ENCODE data around the gene CPA3. TPM values are rescaled to one million over a fixed set of nuclear protein-coding genes. Genes with fewer than 3 reads are reported as not detected.

The CPA3 gene
- total RNA-seq, 4 donors from 2014 or later, result 5.6 to 28.8 (median 12.7) TPM

DNA sequence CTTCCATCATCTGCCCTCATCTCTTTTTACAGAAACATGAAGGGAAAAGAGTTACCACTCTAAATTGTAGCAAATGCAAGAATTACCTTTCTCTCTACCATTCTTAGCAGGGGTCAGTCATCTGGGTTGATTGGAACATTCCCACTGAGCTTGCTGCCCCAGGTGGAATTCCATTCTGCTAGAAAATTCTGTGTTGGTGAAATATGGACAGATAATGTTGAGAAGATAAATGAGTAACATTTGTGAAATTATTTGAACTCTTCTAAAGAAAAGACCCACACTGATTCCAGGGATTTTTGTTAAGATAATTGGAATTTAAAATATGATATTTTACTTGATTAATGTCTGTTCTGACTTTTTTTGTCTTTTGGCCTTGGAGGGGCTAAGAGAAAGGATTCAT lies 11.0 kb upstream of the CPA3 start:
- ATAC-seq, result no peak
- Histone ChIP-seq H3K27ac (no peak overlapping the region), H3K4me3 (no peak overlapping the region), H3K9me3 (no peaks in the 10 kb centered on the region), H3K27me3 (no peaks in the 10 kb centered on the region), H3K36me3 (no peaks in the 10 kb centered on the region), H3K4me1 (no peaks in the 10 kb centered on the region)
- TF ChIP-seq EP300 (IDR thresholded peaks at IDR 0.05), result no peak
- TF ChIP-seq, protein P1, sequence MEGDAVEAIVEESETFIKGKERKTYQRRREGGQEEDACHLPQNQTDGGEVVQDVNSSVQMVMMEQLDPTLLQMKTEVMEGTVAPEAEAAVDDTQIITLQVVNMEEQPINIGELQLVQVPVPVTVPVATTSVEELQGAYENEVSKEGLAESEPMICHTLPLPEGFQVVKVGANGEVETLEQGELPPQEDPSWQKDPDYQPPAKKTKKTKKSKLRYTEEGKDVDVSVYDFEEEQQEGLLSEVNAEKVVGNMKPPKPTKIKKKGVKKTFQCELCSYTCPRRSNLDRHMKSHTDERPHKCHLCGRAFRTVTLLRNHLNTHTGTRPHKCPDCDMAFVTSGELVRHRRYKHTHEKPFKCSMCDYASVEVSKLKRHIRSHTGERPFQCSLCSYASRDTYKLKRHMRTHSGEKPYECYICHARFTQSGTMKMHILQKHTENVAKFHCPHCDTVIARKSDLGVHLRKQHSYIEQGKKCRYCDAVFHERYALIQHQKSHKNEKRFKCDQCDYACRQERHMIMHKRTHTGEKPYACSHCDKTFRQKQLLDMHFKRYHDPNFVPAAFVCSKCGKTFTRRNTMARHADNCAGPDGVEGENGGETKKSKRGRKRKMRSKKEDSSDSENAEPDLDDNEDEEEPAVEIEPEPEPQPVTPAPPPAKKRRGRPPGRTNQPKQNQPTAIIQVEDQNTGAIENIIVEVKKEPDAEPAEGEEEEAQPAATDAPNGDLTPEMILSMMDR (IDR thresholded peaks at IDR 0.05), result no peak
- no peak for TF ChIP-seq POLR2A (IDR thresholded peaks at IDR 0.05)
- no peak for TF ChIP-seq POLR2AphosphoS5 (IDR thresholded peaks at IDR 0.05)

DNA sequence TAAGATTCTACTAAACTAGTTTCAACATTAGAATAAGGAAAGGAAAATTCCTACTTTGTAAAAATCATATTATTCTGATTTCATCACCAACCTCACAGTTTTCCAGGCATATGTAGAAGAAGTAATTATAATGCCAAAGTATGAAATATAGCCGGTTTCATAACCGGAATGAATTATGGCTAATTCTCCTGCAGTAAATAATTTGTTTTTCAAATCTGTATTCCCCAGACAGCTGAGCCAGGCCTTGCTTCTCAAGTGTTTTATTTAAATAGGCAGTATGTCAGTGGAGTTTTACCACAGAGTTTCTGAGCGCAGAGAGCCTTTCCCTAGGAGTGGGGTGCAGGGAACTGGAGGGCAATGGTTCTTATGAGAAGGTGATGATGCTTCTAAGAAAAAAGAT lies 8.7 kb upstream of the CPA3 start:
- TF ChIP-seq, protein P1 (IDR thresholded peaks at IDR 0.05), result no peak
- no peak for TF ChIP-seq EP300 (IDR thresholded peaks at IDR 0.05)
- TF ChIP-seq POLR2A (IDR thresholded peaks at IDR 0.05), result no peak
- TF ChIP-seq POLR2AphosphoS5 (IDR thresholded peaks at IDR 0.05), result no peak
- no peaks in the 10 kb centered on the region for H3K36me3 ChIP-seq
- H3K4me1 ChIP-seq, result no peaks in the 10 kb centered on the region
- H3K9me3 ChIP-seq, result no peaks in the 10 kb centered on the region
- no peak overlapping the region for H3K27ac ChIP-seq
- no peak overlapping the region for H3K4me3 ChIP-seq
- ATAC-seq, result peak; percentile 52
- WGBS, 2 donors (ENCODE audit: low coverage in 1 of 2), result 57 to 79% methylated on average over 3 of the region's 3 CpGs
- H3K27me3 ChIP-seq, result no peaks in the 10 kb centered on the region

DNA sequence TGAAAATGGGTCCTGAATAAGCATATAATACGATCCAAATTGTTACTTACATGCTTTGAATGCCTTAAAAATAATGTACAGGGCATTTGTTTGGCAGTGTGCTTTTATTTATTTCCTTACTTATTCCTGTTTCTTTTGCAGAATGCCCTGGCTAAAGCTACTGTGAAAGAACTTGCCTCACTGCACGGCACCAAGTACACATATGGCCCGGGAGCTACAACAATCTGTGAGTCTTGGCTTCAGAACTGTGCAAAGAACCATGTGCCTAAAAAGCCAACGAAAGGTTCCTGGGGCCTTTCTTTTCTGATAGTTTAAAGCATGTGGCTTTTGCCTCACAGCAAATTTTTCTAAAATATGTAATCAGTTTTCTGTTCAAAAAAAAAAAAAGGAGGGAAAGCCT lies 7.8 kb upstream of the CPA3 start:
- Histone ChIP-seq H3K4me1 (no peaks in the 10 kb centered on the region), H3K36me3 (no peaks in the 10 kb centered on the region), H3K4me3 (no peak overlapping the region), H3K27ac (no peak overlapping the region), H3K9me3 (no peaks in the 10 kb centered on the region), H3K27me3 (no peaks in the 10 kb centered on the region)
- ATAC-seq, result no peak
- whole genome bisulfite sequencing, 2 donors (ENCODE audit: low coverage in 1 of 2), result 63 to 94% methylated on average over 2 to 4 of the region's 4 CpGs
- no peak for TF ChIP-seq POLR2A (IDR thresholded peaks at IDR 0.05)
- no peak for TF ChIP-seq POLR2AphosphoS5 (IDR thresholded peaks at IDR 0.05)
- TF ChIP-seq EP300 (IDR thresholded peaks at IDR 0.05), result no peak
- TF ChIP-seq, protein P1 (IDR thresholded peaks at IDR 0.05), result no peak

DNA sequence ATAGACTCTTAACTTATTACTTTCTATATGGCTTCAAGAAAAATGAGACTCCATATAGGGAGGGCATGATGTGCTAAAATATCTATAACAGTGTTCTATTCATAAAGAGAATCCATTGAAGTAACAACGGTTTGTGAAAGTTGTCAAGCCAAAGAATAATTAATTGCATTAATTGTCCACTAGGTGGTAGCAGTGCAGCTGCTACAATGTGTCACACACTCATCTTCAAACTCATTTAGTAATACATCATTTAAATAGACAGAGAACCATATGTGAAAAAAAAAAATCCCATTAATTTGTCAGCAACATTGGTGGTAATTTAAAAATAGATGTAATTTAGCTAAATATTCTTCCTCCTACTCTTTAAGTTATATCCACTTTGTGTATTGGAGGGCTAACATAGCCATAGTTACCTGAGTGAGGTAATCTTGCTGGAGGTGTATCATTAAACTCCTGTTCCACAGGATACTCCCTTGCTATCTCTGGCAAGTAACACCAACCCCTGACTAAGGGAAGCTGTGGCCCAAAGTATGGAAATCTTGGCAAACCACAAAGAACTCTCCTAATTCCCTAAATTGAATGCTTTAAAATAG lies 3.7 kb upstream of the CPA3 start:
- TF ChIP-seq, protein P1 (IDR thresholded peaks at IDR 0.05), result peak; percentile 70 to 83 (median 74)
- no peak for TF ChIP-seq POLR2A (IDR thresholded peaks at IDR 0.05)

DNA sequence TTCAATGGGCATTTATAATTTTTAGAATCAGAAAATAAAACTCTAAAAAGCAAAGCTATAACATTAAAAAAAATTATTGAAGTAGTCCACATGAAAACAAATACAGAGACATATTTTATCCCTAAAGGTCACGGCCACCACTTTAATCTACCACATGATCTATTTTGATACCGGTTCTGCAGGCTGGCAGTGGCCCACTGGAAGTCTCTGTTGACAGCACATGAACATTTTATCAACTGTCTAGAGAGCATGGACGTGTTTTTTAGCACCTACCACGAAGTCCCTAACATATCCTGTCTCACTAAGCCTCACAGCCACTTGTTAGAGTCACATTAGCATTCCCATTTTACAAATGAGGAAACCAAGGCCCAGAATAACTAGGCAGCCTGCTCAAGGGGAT lies 1.8 kb upstream of the CPA3 start:
- Histone ChIP-seq H3K4me1 (no peaks in the 10 kb centered on the region), H3K27ac (no peak overlapping the region), H3K36me3 (no peaks in the 10 kb centered on the region), H3K27me3 (no peaks in the 10 kb centered on the region), H3K4me3 (no peak overlapping the region), H3K9me3 (no peaks in the 10 kb centered on the region)
- WGBS, 2 donors (ENCODE audit: low coverage in 1 of 2), result 76% methylated on average over 4 of the region's 4 CpGs
- TF ChIP-seq, protein P1 (IDR thresholded peaks at IDR 0.05), result no peak
- ATAC-seq, result no peak

More for the DNA sequence above, 3.7 kb upstream of the CPA3 start:
- no peak for ATAC-seq
- Histone ChIP-seq H3K27ac (no peak overlapping the region), H3K4me1 (no peaks in the 10 kb centered on the region), H3K27me3 (no peaks in the 10 kb centered on the region), H3K9me3 (no peaks in the 10 kb centered on the region), H3K36me3 (no peaks in the 10 kb centered on the region), H3K4me3 (no peak overlapping the region)
- WGBS, 2 donors (ENCODE audit: low coverage in 1 of 2), result 0 to 22% methylated on average over 1 of the region's 1 CpG

Measured in gastroesophageal sphincter (tissue), 4 donors.